Erythroblast (primary cell): ENCODE data around the gene APP.

Experiments used
- GATA1 ChIP-seq: IDR thresholded peaks from 2 replicates; pipeline ENCODE4 v1.6.1; 2011; ENCODE audit warnings: low read depth, mild to moderate bottlenecking, control low read depth, low read length, moderate library complexity
- POLR2A ChIP-seq: IDR thresholded peaks from 2 replicates; pipeline ENCODE4 v1.6.1; 2011; ENCODE audit warnings: mild to moderate bottlenecking, low read length

DNA sequence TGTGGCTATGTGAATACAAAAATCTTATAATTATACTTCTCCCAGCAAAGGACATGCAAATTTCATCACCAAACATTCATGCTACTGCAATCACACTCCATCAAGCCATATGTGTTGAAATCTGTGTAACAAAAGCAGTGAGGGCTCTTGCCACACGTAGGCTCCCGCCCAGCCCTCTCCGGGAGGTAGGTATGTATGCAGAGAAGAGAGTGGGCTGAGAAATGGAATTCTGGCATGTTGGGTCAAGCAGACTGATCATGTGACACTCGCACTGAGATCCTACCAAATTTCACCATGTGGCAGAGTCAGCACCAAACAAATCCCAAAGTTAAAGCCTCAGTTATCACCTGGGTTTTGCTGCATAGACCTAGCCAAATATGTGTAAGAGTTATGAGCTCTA is 49.7 kb downstream of the APP start:
- TF ChIP-seq POLR2A: no peak
- no peak for TF ChIP-seq GATA1
